Type B pancreatic cell (in vitro differentiated cells): ENCODE results near the gene FUBP3. TPM values are rescaled to one million over a fixed set of nuclear protein-coding genes. Genes with fewer than 3 reads are reported as not detected.

ENCODE experiments used
- DNase-seq: peaks from one replicate; pipeline ENCODE4 v3.0.0; 2021; ENCODE audit warnings: mixed read lengths; ENCODE audit not compliant: unreplicated experiment; ENCODE audit errors: extremely low spot score
- H3K27ac Mint-ChIP-seq: 2 replicates; pipeline ENCODE4 v1.8.0; 2021; ENCODE audit warnings: mild to moderate bottlenecking, mixed read lengths
- H3K27me3 Mint-ChIP-seq: 2 replicates; pipeline ENCODE4 v1.8.0; 2021; ENCODE audit warnings: mixed read lengths
- H3K36me3 Mint-ChIP-seq: 2 replicates; pipeline ENCODE4 v1.8.0; 2021; ENCODE audit warnings: mixed read lengths
- H3K4me1 Mint-ChIP-seq: one replicate; pipeline ENCODE4 v1.8.0; 2021; ENCODE audit warnings: mixed read lengths; ENCODE audit not compliant: unreplicated experiment
- H3K4me3 Mint-ChIP-seq: 2 replicates; pipeline ENCODE4 v1.8.0; 2021; ENCODE audit warnings: mild to moderate bottlenecking, mixed read lengths
- H3K9me3 Mint-ChIP-seq: 2 replicates; pipeline ENCODE4 v1.8.0; 2021; ENCODE audit warnings: mixed read lengths
- microRNA-seq: library from miRNA; unstranded; fragments of <30 nt; microRNA quantifications from one replicate; pipeline ENCODE4, GENCODE V29; 2020
- total RNA-seq: library from RNA; stranded (reverse); gene quantifications from 2 replicates; pipeline ENCODE4 v1.2.1, GENCODE V29; 2021; ENCODE audit warnings: low replicate concordance
- TF ChIP-seq, protein P1 (sequence below): fragments of 200-600 bp; sonication (generic); conservative IDR thresholded peaks from 2 replicates; pipeline ENCODE4 v1.5.0; 2021; ENCODE audit warnings: antibody characterized with exemption, mild to moderate bottlenecking

The FUBP3 gene
- total RNA-seq, 1 donor from 2014 or later: 59.3 TPM

DNA sequence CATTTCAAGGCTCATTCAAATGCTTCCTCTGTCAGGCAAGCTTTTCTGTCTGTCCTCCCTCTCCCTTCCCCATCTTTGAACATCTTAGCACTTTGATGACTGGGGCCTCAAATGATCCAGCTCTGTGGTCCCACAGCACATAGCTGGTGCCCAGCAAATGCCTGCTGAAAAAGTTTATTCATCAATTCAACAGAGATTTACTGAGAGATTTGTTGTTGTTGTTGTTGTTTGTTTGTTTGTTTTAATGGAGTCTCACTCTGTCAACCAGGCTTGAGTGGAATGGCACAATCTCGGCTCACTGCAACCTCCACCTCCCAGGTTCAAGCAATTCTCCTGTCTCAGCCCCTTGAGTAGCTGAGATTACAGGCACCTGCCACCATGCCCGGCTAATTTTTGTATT, 108.2 kb downstream of the FUBP3 start:
- H3K9me3 Mint-ChIP-seq: no peaks in the 10 kb centered on the region
- H3K36me3 Mint-ChIP-seq: no peaks in the 10 kb centered on the region
- no peak for DNase-seq
- no peak overlapping the region for H3K27ac Mint-ChIP-seq
- TF ChIP-seq, protein P1, sequence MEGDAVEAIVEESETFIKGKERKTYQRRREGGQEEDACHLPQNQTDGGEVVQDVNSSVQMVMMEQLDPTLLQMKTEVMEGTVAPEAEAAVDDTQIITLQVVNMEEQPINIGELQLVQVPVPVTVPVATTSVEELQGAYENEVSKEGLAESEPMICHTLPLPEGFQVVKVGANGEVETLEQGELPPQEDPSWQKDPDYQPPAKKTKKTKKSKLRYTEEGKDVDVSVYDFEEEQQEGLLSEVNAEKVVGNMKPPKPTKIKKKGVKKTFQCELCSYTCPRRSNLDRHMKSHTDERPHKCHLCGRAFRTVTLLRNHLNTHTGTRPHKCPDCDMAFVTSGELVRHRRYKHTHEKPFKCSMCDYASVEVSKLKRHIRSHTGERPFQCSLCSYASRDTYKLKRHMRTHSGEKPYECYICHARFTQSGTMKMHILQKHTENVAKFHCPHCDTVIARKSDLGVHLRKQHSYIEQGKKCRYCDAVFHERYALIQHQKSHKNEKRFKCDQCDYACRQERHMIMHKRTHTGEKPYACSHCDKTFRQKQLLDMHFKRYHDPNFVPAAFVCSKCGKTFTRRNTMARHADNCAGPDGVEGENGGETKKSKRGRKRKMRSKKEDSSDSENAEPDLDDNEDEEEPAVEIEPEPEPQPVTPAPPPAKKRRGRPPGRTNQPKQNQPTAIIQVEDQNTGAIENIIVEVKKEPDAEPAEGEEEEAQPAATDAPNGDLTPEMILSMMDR: no peak
- H3K4me3 Mint-ChIP-seq: no peak overlapping the region
- peaks cover 8% of the 10 kb centered on the region for H3K27me3 Mint-ChIP-seq
- peaks cover 7% of the 10 kb centered on the region for H3K4me1 Mint-ChIP-seq

Small RNAs within 50 kb of the gene (microRNA-seq; reads per million reads assigned to microRNA genes)
- gene MIR6856: not detected

Other genes starting within 250 kb of the FUBP3 start
- gene ASS1, start 134.6 kb upstream of the FUBP3 start, total RNA-seq: 29.1 and 80.1 TPM in 2 replicates
- 0.34 and 0.50 TPM in 2 replicates for gene PRDM12, start 85.0 kb downstream of the FUBP3 start, total RNA-seq
- gene EXOSC2, start 114.2 kb downstream of the FUBP3 start, total RNA-seq: 38.9 and 57.2 TPM in 2 replicates